K562 treated with DMSO at 1 percent for 24 hours (cell line): ENCODE results near the gene SEMA6B. TPM values are rescaled to one million over a fixed set of nuclear protein-coding genes. Genes with fewer than 3 reads are reported as not detected.

Experiments
- total RNA-seq: library from RNA; unstranded; fragments of 300-600 nt; gene quantifications from 2 replicates; pipeline ENCODE4 v1.2.3, GENCODE V29; 2022; ENCODE audit warnings: low read depth; ENCODE audit not compliant: insufficient read depth

The SEMA6B gene, protein sequence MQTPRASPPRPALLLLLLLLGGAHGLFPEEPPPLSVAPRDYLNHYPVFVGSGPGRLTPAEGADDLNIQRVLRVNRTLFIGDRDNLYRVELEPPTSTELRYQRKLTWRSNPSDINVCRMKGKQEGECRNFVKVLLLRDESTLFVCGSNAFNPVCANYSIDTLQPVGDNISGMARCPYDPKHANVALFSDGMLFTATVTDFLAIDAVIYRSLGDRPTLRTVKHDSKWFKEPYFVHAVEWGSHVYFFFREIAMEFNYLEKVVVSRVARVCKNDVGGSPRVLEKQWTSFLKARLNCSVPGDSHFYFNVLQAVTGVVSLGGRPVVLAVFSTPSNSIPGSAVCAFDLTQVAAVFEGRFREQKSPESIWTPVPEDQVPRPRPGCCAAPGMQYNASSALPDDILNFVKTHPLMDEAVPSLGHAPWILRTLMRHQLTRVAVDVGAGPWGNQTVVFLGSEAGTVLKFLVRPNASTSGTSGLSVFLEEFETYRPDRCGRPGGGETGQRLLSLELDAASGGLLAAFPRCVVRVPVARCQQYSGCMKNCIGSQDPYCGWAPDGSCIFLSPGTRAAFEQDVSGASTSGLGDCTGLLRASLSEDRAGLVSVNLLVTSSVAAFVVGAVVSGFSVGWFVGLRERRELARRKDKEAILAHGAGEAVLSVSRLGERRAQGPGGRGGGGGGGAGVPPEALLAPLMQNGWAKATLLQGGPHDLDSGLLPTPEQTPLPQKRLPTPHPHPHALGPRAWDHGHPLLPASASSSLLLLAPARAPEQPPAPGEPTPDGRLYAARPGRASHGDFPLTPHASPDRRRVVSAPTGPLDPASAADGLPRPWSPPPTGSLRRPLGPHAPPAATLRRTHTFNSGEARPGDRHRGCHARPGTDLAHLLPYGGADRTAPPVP
- 4.2 and 5.0 TPM in 2 replicates for total RNA-seq

DNA sequence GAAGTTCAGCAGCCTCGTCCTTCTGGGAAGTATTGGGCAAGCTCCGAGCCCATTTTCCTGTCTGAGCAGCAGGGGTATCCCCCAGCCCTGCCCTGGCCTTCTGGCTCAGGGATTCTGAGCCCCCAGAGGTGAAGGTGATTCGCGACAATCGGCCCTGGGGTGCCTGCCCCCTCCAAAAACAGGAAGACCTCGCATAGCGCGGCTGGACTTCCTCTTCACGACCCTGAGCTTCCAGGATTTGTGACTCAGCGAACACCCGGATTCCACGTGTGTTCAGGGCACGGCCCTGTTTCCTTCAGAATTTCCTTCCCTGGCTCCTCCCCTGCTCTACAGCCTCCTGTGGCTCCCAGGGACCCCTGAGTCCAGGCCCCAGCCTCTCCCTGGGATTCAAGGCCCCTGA is at the start of gene SEMA6B:
Gene SEMA6B (minus strand): TSS at position 116 of the 400 bp plus-strand sequence. CDS start 1,227 bp downstream, outside the sequence.

DNA sequence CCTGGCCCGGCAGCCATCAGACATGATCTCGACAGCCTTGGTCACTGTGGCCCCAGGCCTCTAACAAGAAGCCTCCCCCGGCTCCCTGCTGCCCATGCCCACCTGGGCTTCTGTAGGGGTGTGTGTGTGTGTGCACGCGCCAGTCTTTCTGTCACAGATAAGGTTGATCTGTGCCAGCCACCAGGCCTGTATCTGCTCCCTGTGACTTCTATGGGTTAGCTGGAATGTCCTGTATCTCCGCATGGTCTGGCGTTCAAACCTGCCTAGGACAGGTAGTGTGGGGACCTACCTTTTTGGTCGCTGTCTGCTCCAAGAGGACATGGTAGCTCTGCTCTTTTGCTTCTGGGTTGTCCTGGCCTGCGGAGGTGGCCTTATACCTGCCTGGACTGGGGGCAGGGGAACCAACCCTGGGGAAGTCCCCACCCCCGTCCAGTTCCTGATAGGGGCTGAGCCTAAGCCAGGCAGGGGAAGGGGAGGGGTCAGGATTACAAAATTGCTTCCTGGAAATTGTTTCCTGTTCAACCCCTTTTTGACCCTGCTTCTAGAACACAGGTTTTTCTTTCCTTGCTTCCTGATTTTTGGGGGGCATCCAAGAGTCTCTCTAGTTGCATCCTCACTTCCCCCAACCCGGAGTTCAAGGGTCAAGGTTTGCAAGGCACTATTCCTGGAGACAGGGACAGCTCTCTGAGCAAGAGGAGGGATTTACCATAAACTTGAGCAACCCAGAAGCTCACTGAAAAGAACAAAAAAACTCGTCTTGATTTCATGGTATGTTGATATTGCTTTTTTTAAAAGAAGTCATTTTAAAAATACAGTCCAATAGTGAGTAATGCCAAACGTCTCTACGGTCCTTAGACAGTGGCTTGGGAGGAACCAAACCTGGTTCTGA is 19.5 kb downstream of the SEMA6B start, which contains the start of gene LRG1:
Gene LRG1 (minus strand): TSS at position 344 of the 889 bp plus-strand sequence. CDS start 23 bp downstream, at position 321.

DNA sequence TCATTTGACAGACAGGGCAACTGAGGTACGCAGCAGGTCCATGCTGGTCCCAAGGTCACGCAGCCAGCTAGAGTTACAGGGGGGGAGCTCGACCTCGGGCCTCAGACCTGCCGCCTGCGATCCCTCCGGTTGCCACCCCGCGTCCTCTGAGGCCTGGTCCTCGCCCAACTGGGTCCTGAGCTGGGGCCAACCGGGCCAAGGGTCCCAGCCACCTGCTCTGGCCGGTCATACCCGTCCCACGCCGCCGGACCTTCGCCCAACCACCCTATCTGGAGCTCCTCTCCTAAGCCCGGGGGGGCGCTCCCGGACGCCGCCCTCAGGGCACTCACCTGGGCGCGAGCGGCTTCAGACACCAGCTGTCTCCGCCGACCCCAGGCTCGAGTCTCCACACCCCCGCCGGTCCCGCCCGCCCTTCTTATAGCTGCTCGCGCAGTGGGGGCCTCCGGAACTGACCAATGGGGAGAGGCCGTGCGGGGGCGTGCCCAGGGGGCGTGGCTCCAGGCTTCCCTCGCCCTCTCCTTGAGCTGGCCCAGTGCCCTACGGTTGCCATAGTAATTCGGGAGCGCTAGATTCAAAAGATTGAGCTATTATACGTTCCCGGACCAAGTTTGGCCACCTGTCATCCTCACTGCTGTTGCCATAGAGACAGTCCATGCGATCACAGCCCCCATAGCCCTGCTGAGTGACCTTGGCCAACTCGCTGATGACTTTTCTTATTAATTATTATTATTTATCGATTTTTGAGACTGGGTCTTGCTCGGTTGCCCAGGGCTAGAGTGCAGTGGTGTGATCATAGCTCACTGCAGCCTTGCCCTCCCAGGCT is 24.4 kb downstream of the SEMA6B start, which contains the start of gene PLIN5:
Gene PLIN5 (minus strand): TSS at position 389 of the 823 bp plus-strand sequence. CDS start 1,150 bp downstream, outside the sequence.

DNA sequence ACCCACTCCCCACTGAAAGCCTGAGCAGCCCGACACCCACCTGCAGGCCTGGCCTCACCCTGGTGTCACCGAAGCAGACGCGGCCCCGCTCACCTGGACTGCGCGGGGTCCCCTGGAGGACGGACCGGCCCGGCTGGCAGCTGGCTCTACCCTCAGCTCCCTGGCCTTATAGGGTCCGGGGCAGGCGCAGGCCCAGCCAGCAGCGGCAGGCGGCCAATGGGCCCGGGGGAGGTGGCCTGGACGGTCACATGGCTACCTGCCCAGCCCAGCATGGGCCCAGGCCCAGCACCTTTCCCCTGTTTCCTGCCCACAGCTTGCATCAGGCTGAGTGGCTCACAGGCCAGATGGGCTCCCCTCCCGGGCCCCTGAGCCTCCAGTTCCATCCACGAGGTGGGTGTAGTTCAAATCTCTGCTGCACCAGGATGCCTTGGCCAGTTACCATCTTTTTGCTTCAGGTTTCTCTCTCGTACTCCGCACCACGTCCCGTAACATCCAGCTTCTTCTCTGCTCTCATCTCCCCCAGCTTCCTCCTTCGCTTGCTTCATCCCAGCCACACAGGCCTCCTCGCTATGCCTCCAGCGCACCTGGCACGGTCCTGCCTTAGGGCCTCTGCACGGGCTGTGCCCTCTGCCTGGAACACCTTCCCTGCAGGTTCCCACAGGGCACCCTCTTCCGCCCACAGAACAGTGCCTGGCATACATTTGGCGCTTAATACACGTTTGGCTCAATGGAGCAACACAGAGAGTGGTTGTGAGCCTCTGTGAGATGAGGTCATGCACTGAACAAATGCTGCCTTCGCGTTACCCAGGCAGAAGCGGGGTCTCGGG is 40.9 kb downstream of the SEMA6B start, which contains the start of gene PLIN4:
Gene PLIN4 (minus strand): TSS at position 142 of the 827 bp plus-strand sequence. CDS start 214 bp downstream, outside the sequence.

Other genes with a start within 250 kb of the SEMA6B start
- 1.0 and 2.4 TPM in 2 replicates for gene STAP2, start 220.9 kb downstream of the SEMA6B start, total RNA-seq
- 17.5 and 22.6 TPM in 2 replicates for gene MPND, start 216.1 kb downstream of the SEMA6B start, total RNA-seq
- gene SH3GL1, start 159.1 kb downstream of the SEMA6B start, total RNA-seq, result 116 and 119 TPM in 2 replicates
- 84.5 and 88.7 TPM in 2 replicates for gene CHAF1A, start 157.0 kb downstream of the SEMA6B start, total RNA-seq
- gene UBXN6, start 101.9 kb downstream of the SEMA6B start, total RNA-seq, result 154 and 174 TPM in 2 replicates
- 68.5 and 73.0 TPM in 2 replicates for gene HDGFL2, start 87.4 kb downstream of the SEMA6B start, total RNA-seq
- 0.09 and 0.36 TPM in 2 replicates for gene PLIN4, start 41.2 kb downstream of the SEMA6B start, total RNA-seq
- gene PLIN5, start 24.5 kb downstream of the SEMA6B start, total RNA-seq, result 2.2 TPM in 1 of 2 replicates, not detected in the other
- gene LRG1, start 19.6 kb downstream of the SEMA6B start, total RNA-seq, result 29.8 and 29.9 TPM in 2 replicates
- 16.1 TPM in 2 replicates for gene TNFAIP8L1, start 79.8 kb upstream of the SEMA6B start, total RNA-seq
- gene MYDGF, start 110.7 kb upstream of the SEMA6B start, total RNA-seq, result 277 and 292 TPM in 2 replicates
- gene DPP9, start 164.2 kb upstream of the SEMA6B start, total RNA-seq, result 50.3 and 55.5 TPM in 2 replicates
- 6.8 and 8.0 TPM in 2 replicates for gene FEM1A, start 232.1 kb upstream of the SEMA6B start, total RNA-seq